ENCODE data around the gene CELSR1. TPM values are rescaled to one million over a fixed set of nuclear protein-coding genes. Genes with fewer than 3 reads are reported as not detected.

The CELSR1 gene
- total RNA-seq: 15.7 and 43.1 TPM in 2 replicates

- peak in 1 of 2 donors; percentile 81 for DNase-seq (ENCODE audit: low read depth in 2 of 2)
These were observed at the start of gene CELSR1 for GRCh38 chr22:46537225-46537945. TSS of gene CELSR1 (minus strand) at chr22:46537620. CDS start at chr22:46537170, 450 bp downstream.

- DNase-seq (ENCODE audit: low read depth in 2 of 2): no peak
These were observed 49.6 kb upstream of the CELSR1 start for GRCh38 chr22:46587061-46587460.

DNA sequence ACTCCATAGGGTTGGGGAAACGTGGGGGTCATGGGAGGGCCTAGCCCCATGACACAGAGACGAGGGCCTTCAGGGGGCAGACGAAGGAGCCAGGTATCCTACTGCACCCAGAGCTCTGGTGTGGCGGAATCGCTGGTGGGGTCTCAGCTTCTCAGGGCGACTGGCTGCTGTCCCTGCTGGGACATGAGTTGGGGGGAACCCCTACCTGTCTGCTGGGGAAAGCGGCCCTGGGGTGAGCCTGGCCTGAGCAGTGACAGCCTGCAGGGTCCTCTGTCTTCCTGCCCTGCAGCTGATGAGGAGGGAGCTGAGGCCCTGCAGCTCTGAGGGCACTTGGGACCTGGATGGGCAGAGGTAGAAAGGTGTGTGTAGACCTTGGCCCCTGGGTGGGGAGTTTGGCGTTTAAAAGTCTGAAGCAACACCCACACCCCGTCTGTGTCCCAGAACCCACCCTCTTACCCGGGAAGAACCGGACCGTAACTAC lies 49.2 kb upstream of the CELSR1 start:
- no peak for DNase-seq (ENCODE audit: low read depth in 2 of 2)

DNA sequence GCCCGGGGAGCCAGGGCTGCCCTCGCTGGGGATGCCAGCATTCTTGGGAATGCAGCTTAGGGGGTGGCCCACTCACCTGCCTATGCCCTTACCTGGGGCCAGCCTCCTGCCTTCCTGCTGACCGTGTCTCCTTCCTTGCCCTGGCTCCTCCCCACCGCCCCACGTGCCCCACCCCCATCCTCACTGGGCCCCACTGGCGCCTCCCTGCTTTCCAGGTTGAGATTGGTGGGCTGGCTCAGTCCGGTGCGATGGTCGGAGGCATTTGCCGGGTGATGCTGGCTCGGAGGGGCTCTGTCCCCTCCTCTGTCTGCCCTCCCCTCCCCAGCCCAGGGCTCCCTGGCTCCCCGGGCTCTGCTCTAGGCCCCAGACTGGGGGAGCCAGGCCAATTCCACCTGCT lies 48.7 kb upstream of the CELSR1 start:
- DNase-seq (ENCODE audit: low read depth in 2 of 2): no peak

DNA sequence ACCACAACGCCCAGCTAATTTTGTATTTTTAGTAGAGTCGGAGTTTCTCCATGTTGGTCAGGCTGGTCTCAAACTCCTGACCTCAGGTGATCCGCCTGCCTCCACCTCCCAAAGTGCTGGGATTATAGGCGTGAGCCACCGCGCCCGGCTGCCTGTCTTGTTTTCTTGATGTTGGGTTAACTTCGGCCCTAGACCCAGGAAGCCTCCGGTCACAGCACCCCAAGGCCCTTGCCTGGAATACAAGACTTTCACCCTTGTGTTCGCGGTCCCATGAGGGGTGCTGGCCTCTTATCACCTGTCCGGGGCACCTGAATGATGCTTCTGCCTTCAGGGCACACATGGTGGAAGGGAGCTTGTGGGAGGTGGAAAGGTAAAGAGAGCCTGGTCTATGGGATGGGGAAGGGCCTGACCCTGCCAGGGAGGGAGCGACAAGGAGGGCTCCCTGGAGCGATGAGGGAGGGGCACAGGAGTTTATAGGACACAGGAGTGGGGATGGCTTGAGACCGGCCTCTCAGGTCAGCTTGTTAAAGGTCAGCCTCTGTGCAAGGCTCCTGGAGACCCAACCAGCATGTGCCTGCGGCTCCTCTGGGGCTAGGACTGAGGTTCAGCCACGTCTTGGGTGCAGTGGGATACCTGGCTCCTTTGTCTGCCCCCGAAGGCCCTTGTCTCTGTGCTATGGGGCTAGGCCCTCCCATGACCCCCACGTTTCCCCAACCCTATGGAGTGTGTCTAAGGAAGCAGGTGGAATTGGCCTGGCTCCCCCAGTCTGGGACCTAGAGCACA lies 48.1 kb upstream of the CELSR1 start:
- DNase-seq (ENCODE audit: low read depth in 2 of 2): no peak

DNA sequence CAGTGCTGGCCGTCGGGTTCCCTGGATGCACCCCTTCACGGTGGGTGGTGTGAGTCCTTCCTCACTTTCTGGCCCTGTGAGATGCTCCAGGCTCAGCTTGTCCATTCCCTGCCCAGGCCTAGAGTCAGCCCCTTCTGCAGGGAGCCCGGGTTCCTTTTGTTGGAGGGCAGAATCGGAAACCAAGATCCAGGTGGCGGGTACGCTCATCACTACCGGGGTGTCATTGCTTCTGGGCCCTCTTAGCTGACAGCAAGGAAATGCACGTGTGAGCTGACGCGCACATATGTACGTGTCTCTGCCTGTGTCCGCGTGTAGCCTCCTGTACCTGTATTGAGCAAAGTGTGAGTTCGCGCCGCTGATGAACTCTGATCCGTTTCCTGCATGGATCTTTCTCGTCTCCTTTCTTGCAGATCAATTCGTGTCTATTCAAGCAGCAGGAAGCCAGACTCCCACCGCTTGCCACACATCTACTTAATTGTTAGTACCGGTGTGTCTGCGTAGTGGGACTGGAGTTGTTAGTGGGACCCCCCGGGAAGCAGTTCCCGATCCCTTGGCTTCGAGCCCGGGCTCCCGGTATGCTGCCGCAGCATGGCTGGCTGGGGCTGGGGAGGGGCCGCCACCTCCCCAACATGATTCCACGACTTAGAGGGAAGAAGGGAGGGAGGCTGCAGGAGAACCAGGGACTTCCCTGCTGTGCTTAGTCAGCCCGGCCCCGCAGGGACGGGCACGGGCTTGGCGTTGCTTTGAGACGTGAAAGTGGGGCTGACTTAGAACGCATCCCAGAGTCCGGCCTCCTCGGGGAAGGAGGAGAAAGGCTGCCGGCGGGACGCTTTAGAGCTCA lies 46.9 kb upstream of the CELSR1 start:
- no peak for DNase-seq (ENCODE audit: low read depth in 2 of 2)

DNA sequence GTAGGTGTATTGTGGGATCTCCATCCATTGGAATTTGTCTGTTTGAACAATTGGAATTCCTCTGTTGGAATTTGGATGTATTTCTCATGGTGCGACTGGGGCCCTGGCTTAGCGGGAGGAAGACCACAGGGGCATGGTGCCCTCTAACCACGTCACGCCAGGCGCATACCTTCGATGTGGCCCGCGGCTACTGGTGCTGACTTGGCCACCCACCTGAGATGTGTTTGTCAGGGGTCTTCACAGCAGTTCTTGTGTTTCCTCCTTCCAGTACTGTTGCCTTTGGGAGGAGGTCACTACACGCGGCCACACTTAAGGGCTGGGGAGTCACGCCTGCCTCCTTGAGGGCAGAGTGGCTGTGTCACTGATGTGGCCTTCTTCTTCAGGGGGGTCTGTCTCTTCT lies 46.2 kb upstream of the CELSR1 start:
- DNase-seq (ENCODE audit: low read depth in 2 of 2): no peak

DNA sequence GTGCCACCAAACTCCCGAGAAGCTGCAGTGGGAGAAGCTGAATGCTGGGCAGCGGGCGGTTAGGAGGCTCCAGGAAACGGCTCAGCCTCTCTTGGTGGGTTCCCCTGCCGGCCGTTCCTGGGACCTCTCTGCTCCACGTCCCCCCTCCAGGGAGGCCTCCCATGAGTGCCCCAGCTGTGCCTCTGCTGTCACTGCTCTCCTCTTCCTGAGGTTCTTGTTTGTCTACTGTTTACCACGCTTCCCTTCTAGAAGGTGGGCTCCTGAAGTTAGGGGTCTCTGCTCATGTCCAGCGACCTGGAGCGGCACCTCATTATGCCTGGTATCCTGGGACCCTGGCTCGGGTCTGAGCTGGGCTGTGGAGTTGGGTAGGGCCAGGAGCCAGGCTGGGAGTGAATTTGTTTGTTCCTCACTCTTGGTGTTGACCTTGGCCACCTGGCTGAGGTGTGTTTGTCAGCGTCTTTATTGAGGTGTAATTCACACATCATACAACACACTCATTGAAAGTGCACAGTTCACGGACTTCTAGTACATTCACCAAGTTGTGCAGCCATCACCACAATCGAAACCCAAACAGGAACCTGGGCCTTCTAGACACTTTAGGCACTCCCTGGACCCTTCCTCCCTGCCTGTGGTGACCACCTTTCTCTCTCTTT lies 45.0 kb upstream of the CELSR1 start:
- no peak for DNase-seq (ENCODE audit: low read depth in 2 of 2)

DNA sequence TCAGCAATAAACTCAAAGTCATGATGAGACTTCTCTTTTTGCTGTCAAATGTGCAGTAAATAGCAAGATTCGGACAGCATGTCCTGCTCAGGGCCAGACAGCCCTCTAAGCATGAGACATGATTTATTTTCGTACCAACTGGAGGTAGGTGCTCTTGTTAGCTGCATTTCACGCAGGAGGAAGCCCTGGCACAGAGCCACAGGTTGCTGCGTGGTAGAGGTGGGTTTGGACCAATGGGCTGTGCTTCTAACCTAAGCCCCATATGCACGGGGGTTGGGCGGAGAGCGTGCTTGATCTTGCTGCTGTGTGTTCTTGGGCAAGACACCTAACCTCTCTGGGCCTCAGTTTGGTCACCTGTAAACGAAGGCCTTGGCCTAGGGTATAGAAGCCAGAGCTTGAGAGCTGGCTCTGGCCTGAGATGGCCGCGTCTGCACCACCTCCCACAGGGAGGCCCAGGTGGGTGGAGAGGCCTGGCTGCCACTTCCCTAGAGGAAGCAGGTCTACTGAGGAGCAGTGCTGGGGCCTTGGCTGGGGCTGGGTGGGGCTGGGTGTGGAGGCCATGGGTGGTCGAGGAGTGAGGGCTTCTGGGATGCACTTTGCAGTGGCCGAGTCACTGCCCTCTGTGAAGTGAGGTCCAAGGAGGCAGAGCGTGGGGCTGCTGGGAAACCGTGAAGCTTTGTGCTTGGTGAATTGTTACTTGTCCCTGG lies 44.3 kb upstream of the CELSR1 start:
- no peak for DNase-seq (ENCODE audit: low read depth in 2 of 2)

DNA sequence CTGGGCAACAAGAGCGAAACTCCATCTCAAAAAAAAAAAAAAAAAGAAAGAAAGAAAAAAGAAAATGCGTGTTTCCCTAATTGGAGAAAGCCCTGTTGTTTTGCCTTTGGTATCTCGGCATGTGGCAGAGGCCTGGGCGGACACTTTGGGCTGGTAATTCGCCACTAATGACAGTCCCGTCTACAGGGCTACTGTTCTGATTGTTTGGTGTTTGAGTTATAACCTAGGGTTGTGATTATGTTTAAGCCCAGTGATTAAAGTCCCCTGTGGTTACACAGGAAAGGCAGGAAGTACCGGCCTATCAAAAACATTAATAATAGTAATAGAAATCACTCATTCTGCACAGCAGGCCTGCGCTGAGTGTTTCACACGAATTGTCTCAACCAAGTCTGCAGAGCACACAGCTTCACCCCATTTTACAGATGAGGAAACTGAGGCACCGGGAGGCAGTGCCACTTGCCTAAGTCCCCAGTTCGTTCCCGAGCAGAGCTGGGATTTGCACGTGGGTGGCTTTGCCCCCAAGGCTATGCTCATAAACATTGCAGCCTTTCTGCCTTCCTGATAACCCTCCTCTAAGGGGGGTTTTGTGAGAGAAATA lies 43.6 kb upstream of the CELSR1 start:
- peak in 1 of 2 donors; percentile 16 for DNase-seq (ENCODE audit: low read depth in 2 of 2)

- no peak for DNase-seq (ENCODE audit: low read depth in 2 of 2)
These were observed 42.5 kb upstream of the CELSR1 start for GRCh38 chr22:46579751-46580449.

GRCh38 chr22:46578824-46579561 lies 41.6 kb upstream of the CELSR1 start:
- no peak for DNase-seq (ENCODE audit: low read depth in 2 of 2)

DNA sequence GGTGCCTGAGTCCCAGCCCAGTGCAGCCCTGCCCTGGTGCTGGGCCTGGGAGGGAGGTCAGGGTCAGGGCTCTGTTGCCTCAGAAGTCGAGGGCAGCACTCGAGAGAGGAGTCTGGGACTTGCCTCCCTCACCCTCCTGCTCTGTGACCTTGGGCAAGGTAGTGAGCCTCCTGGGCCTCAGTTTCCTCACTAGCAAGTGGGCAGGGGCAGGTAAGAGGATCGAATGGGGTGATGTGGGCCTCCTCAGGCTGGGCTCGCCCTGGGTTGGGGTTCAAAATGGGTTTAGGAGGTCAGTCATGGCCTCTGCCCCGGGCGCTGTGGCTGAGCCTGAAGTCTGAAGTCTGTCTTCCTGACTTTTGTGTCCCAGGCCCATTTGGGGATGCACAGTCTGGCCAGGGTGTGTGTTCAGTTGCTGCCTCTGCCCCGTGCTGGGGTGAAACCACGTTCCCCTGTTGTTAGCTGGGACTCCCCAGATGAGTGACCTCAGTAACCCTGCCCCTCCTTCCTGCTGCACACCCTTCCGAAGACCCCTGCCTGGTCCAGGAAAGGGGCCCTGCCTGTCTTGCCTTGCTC lies 40.9 kb upstream of the CELSR1 start:
- DNase-seq (ENCODE audit: low read depth in 2 of 2): no peak

- DNase-seq (ENCODE audit: low read depth in 2 of 2): no peak
These were observed 40.2 kb upstream of the CELSR1 start for GRCh38 chr22:46577368-46578249.

GRCh38 chr22:46576556-46577367 lies 39.3 kb upstream of the CELSR1 start:
- DNase-seq (ENCODE audit: low read depth in 2 of 2): peak; percentile 52 to 72

- DNase-seq (ENCODE audit: low read depth in 2 of 2): no peak
These were observed 38.6 kb upstream of the CELSR1 start for GRCh38 chr22:46575911-46576555.

Measured in lung microvascular endothelial cell (primary cell).